NCI-H1417 (cell line): ENCODE measurements around the gene NKRF.
"Not testable (repeated sequence)": the region's sequence is repeated elsewhere in the genome, so short reads cannot be mapped to it uniquely, and the experiment has no call there.

Experiments
- DNase-seq, 3 experiments: peaks; one replicate each; lab custom pipeline; 2025; lab: John Stamatoyannopoulos, UW

NKRF gene

GRCh38 chrX:119606280-119607017 is at the start of gene NKRF:
Gene NKRF (minus strand): TSS chrX:119606424.
- peak; percentile 90 to 97 (median 96) for DNase-seq

- DNase-seq: no peak
These were observed 48.9 kb upstream of the NKRF start for GRCh38 chrX:119655125-119655524.

GRCh38 chrX:119654112-119654531 is 47.9 kb upstream of the NKRF start:
- DNase-seq: no peak

GRCh38 chrX:119648421-119648775 is 42.2 kb upstream of the NKRF start:
- DNase-seq: no peak

GRCh38 chrX:119647552-119648420 is 41.6 kb upstream of the NKRF start:
- DNase-seq: no peak

GRCh38 chrX:119647089-119647488 is 40.9 kb upstream of the NKRF start:
- DNase-seq: no peak

- no peak for DNase-seq
These were observed 40.3 kb upstream of the NKRF start for GRCh38 chrX:119646515-119646914.

GRCh38 chrX:119643696-119644095 is 37.5 kb upstream of the NKRF start:
- no peak for DNase-seq

- DNase-seq: no peak
These were observed 34.5 kb upstream of the NKRF start for GRCh38 chrX:119640731-119641170.

- no peak for DNase-seq
These were observed 32.7 kb upstream of the NKRF start for GRCh38 chrX:119638725-119639471.

GRCh38 chrX:119637421-119637820 is 31.2 kb upstream of the NKRF start:
- DNase-seq: not testable (repeated sequence)

GRCh38 chrX:119636419-119636818 is 30.2 kb upstream of the NKRF start:
- DNase-seq: no peak

GRCh38 chrX:119635799-119636198 is 29.6 kb upstream of the NKRF start:
- DNase-seq: no peak

GRCh38 chrX:119635179-119635578 is 29.0 kb upstream of the NKRF start:
- no peak for DNase-seq

GRCh38 chrX:119625843-119626242 is 19.6 kb upstream of the NKRF start:
- DNase-seq: no peak

- DNase-seq: no peak
These were observed 18.9 kb upstream of the NKRF start for GRCh38 chrX:119624951-119625668.

- DNase-seq: no peak
These were observed 18.2 kb upstream of the NKRF start for GRCh38 chrX:119624417-119624816.

GRCh38 chrX:119622356-119623232 is 16.4 kb upstream of the NKRF start:
- peak in 1 of 3 experiments; percentile 13 for DNase-seq

- DNase-seq: no peak
These were observed 12.2 kb upstream of the NKRF start for GRCh38 chrX:119618439-119618838.

- no peak for DNase-seq
These were observed 11.4 kb upstream of the NKRF start for GRCh38 chrX:119617517-119618164.
